Measurements from ENCODE around the gene DOLPP1. TPM values are rescaled to one million over a fixed set of nuclear protein-coding genes. Genes with fewer than 3 reads are reported as not detected.

Gene DOLPP1
- total RNA-seq, 2 donors from 2014 or later, result 30.1 to 30.4 TPM

DNA sequence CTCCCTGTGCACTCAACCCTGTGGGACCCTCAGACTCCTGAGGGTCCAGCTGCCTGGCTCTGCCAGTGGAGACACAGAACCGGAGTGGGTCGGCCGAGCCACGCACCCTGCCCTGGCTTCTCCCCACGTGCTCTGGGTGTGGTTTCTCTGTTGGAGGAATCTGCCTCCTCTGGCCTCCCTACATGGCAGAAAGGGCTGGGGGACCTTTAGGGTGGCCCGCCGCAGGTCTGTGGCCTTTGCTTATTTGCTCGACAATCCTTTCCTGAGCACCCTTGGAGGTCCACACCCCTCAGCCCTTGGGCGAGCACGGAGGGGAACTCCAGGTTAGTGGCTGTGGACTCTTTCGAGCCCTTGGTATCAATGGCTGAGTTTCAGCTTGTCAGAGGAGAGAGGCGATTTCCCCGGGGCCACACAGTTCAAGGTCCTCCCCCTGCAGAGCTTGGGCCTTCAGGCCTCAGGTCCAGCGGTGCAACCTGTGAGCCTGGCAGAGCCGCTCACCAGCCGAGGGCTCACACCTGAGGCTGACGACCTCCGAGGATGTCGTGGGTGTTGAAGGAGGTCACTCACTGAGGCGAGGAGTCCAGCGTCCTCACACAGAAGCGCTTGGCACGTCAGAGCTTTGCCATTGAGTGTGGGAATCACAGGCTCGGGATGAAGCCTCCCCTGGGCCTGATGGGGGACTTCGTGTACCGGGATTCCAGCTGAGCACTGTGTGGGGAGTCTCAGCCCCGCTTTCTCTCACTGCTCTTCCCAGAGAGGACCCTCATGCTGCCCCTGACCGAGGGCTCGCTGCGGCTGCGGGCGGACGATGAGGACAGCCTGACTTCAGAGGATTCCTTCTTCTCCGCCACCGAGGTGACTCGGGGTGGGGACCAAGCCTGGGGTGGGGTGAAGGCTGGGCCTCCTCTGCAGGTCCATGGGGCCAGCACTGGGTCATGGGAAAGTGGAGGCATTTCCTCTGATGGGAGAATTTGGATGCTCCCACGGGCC is 20.8 kb upstream of the DOLPP1 start:
- TF ChIP-seq, protein P1, sequence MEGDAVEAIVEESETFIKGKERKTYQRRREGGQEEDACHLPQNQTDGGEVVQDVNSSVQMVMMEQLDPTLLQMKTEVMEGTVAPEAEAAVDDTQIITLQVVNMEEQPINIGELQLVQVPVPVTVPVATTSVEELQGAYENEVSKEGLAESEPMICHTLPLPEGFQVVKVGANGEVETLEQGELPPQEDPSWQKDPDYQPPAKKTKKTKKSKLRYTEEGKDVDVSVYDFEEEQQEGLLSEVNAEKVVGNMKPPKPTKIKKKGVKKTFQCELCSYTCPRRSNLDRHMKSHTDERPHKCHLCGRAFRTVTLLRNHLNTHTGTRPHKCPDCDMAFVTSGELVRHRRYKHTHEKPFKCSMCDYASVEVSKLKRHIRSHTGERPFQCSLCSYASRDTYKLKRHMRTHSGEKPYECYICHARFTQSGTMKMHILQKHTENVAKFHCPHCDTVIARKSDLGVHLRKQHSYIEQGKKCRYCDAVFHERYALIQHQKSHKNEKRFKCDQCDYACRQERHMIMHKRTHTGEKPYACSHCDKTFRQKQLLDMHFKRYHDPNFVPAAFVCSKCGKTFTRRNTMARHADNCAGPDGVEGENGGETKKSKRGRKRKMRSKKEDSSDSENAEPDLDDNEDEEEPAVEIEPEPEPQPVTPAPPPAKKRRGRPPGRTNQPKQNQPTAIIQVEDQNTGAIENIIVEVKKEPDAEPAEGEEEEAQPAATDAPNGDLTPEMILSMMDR (conservative IDR thresholded peaks at IDR 0.05), result no peak
- WGBS, 2 experiments (ENCODE audit: insufficient coverage in 1 of 2, insufficient read length in 1 of 2), result 96 to 97% methylated on average over 24 to 37 of the region's 37 CpGs
- no peak overlapping the region for H3K4me3 ChIP-seq (ENCODE audit: low read length)
- no peaks in the 10 kb centered on the region for H3K9me3 Mint-ChIP-seq
- no peaks in the 10 kb centered on the region for H3K4me1 ChIP-seq (ENCODE audit: control insufficient read depth, insufficient read depth, low read length)
- H3K4me3 Mint-ChIP-seq, result no peak overlapping the region
- no peak overlapping the region for H3K9ac ChIP-seq (ENCODE audit: extremely low read depth, low read length, poor library complexity, severe bottlenecking)
- H3K27me3 Mint-ChIP-seq (ENCODE audit: insufficient read depth), result no peaks in the 10 kb centered on the region
- no peak overlapping the region for H3K27ac Mint-ChIP-seq
- no peak overlapping the region for H3K27ac ChIP-seq (ENCODE audit: low read depth, low read length)
- H3K36me3 Mint-ChIP-seq (ENCODE audit: low read depth), result peaks cover 31% of the 10 kb centered on the region
- peak; percentile 36 for DNase-seq
- no peaks in the 10 kb centered on the region for H3K27me3 ChIP-seq (ENCODE audit: control insufficient read depth, insufficient read depth, low read length, poor library complexity, severe bottlenecking)
- no peaks in the 10 kb centered on the region for H3K9me3 ChIP-seq (ENCODE audit: control insufficient read depth, low read length)
- no peaks in the 10 kb centered on the region for H3K4me1 Mint-ChIP-seq
- peaks cover 28% of the 10 kb centered on the region for H3K36me3 ChIP-seq (ENCODE audit: control insufficient read depth, insufficient read depth, low read length)

DNA sequence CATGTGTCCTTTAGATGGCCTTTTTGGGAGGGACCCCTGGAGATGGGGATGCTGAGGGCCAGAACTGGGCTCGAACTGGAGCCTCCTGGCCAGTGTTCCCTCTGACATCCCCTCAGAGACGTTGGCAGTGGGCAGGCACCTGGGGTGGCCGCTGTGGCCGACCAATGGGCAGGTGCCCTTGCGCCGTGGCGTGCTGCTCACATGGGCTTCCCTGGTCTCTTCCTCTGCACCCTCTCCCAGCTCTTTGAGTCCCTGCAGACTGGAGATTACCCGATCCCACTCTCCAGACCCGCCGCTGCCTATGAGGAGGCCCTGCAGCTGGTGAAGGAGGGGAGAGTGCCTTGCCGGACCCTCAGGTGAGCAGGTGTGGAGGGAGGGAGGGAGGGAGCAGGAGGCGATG is 19.9 kb upstream of the DOLPP1 start:
- TF ChIP-seq, protein P1 (conservative IDR thresholded peaks at IDR 0.05), result no peak
- H3K4me3 Mint-ChIP-seq, result no peak overlapping the region
- no peaks in the 10 kb centered on the region for H3K9me3 Mint-ChIP-seq
- no peak overlapping the region for H3K27ac Mint-ChIP-seq
- peaks cover 37% of the 10 kb centered on the region for H3K36me3 ChIP-seq (ENCODE audit: control insufficient read depth, insufficient read depth, low read length)
- no peak overlapping the region for H3K9ac ChIP-seq (ENCODE audit: extremely low read depth, low read length, poor library complexity, severe bottlenecking)
- 80 to 94% methylated on average over 3 to 12 of the region's 12 CpGs for WGBS, 2 experiments (ENCODE audit: insufficient coverage in 1 of 2, insufficient read length in 1 of 2)
- DNase-seq, result no peak
- H3K4me1 ChIP-seq (ENCODE audit: control insufficient read depth, insufficient read depth, low read length), result no peaks in the 10 kb centered on the region
- H3K9me3 ChIP-seq (ENCODE audit: control insufficient read depth, low read length), result no peaks in the 10 kb centered on the region
- peaks cover 39% of the 10 kb centered on the region for H3K36me3 Mint-ChIP-seq (ENCODE audit: low read depth)
- H3K4me1 Mint-ChIP-seq, result no peaks in the 10 kb centered on the region
- H3K27me3 ChIP-seq (ENCODE audit: control insufficient read depth, insufficient read depth, low read length, poor library complexity, severe bottlenecking), result no peaks in the 10 kb centered on the region
- no peak overlapping the region for H3K27ac ChIP-seq (ENCODE audit: low read depth, low read length)
- no peak overlapping the region for H3K4me3 ChIP-seq (ENCODE audit: low read length)
- H3K27me3 Mint-ChIP-seq (ENCODE audit: insufficient read depth), result no peaks in the 10 kb centered on the region

DNA sequence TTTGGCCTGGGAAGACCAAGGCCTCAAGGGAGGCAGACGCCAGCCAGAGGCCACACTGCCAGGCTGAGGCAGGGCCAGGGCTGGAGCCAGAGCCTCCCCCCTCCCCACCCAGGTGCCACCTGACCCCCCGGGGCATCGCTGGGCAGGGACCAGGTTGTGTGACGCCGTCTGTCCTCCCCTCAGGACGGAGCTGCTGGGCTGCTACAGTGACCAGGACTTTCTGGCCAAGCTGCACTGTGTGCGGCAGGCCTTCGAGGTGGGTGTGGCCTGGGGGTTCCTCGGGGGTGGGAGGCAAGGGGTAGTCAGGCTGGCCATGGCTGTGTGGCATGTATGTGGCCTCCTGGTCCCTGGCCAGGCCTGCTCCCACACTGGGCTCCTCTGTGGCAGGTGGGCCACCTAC is 17.9 kb upstream of the DOLPP1 start:
- Mint-ChIP-seq H3K27ac (no peak overlapping the region), H3K36me3 (ENCODE audit: low read depth) (peaks cover 40% of the 10 kb centered on the region), H3K27me3 (ENCODE audit: insufficient read depth) (no peaks in the 10 kb centered on the region), H3K9me3 (no peaks in the 10 kb centered on the region), H3K4me1 (no peaks in the 10 kb centered on the region), H3K4me3 (no peak overlapping the region)
- no peaks in the 10 kb centered on the region for H3K4me1 ChIP-seq (ENCODE audit: control insufficient read depth, insufficient read depth, low read length)
- peak; percentile 31 for DNase-seq
- H3K9ac ChIP-seq (ENCODE audit: extremely low read depth, low read length, poor library complexity, severe bottlenecking), result no peak overlapping the region
- 90 to 95% methylated on average over 4 to 9 of the region's 9 CpGs for WGBS, 2 experiments (ENCODE audit: insufficient coverage in 1 of 2, insufficient read length in 1 of 2)
- H3K4me3 ChIP-seq (ENCODE audit: low read length), result no peak overlapping the region
- no peak overlapping the region for H3K27ac ChIP-seq (ENCODE audit: low read depth, low read length)
- H3K27me3 ChIP-seq (ENCODE audit: control insufficient read depth, insufficient read depth, low read length, poor library complexity, severe bottlenecking), result no peaks in the 10 kb centered on the region
- H3K36me3 ChIP-seq (ENCODE audit: control insufficient read depth, insufficient read depth, low read length), result peaks cover 43% of the 10 kb centered on the region
- no peaks in the 10 kb centered on the region for H3K9me3 ChIP-seq (ENCODE audit: control insufficient read depth, low read length)
- TF ChIP-seq, protein P1 (conservative IDR thresholded peaks at IDR 0.05), result no peak
